GM23248 (cell line): ENCODE measurements around the gene ERC2. TPM values are rescaled to one million over a fixed set of nuclear protein-coding genes. Genes with fewer than 3 reads are reported as not detected.
"Not testable (repeated sequence)": the region's sequence is repeated elsewhere in the genome, so short reads cannot be mapped to it uniquely, and the experiment has no call there.

Experiments used
- DNase-seq: peaks from one replicate; pipeline ENCODE4 v3.0.0-alpha.2; 2015
- H2AFZ ChIP-seq: fragments of 200-600 bp; sonication (generic); 2 replicates; pipeline ENCODE4 v1.6.1; 2016; ENCODE audit warnings: antibody characterized with exemption
- H3F3A ChIP-seq: fragments of 200-600 bp; sonication (generic); 2 replicates; pipeline ENCODE4 v1.6.1; 2016; ENCODE audit warnings: mild to moderate bottlenecking, antibody characterized with exemption, mixed run types; ENCODE audit not compliant: insufficient read depth
- H3K27ac ChIP-seq: fragments of 200-600 bp; sonication (generic); 2 replicates; pipeline ENCODE4 v1.5.1; 2016; ENCODE audit warnings: mild to moderate bottlenecking
- H3K27me3 ChIP-seq: fragments of 200-600 bp; sonication (generic); replicated peaks from 2 replicates; pipeline ENCODE4 v1.6.1; 2016; ENCODE audit warnings: mild to moderate bottlenecking; ENCODE audit not compliant: insufficient read depth
- H3K36me3 ChIP-seq: fragments of 200-600 bp; sonication (generic); 2 replicates; pipeline ENCODE4 v1.6.1; 2016; ENCODE audit warnings: low read depth, mild to moderate bottlenecking
- H3K4me1 ChIP-seq: fragments of 200-600 bp; sonication (generic); 2 replicates; pipeline ENCODE4 v1.6.1; 2016; ENCODE audit warnings: mild to moderate bottlenecking; ENCODE audit not compliant: insufficient read depth
- H3K4me2 ChIP-seq: fragments of 200-600 bp; sonication (generic); one replicate; pipeline ENCODE4 v1.6.1; 2016; ENCODE audit warnings: mild to moderate bottlenecking; ENCODE audit not compliant: unreplicated experiment
- H3K4me3 ChIP-seq: fragments of 200-600 bp; sonication (generic); 2 replicates; pipeline ENCODE4 v1.5.1; 2016; ENCODE audit warnings: mild to moderate bottlenecking
- H3K79me2 ChIP-seq: fragments of 200-600 bp; sonication (generic); 2 replicates; pipeline ENCODE4 v1.6.1; 2016; ENCODE audit warnings: mild to moderate bottlenecking; ENCODE audit not compliant: insufficient read depth
- H3K9ac ChIP-seq: fragments of 200-600 bp; sonication (generic); 2 replicates; pipeline ENCODE4 v1.6.1; 2016; ENCODE audit warnings: mild to moderate bottlenecking
- H3K9me2 ChIP-seq: fragments of 200-600 bp; sonication (generic); 2 replicates; pipeline ENCODE4 v1.6.1; 2016; ENCODE audit warnings: mixed run types, mild to moderate bottlenecking, moderate library complexity; ENCODE audit not compliant: insufficient read depth
- H3K9me3 ChIP-seq: fragments of 200-600 bp; sonication (generic); one replicate; pipeline ENCODE4 v1.6.1; 2017; ENCODE audit warnings: low read depth
- H4K20me1 ChIP-seq: fragments of 200-600 bp; sonication (generic); 2 replicates; pipeline ENCODE4 v1.6.0; 2016; ENCODE audit not compliant: insufficient read depth
- EZH2 ChIP-seq: fragments of 200-600 bp; sonication (generic); IDR thresholded peaks from 2 replicates; pipeline ENCODE4 v1.6.1; 2018; ENCODE audit warnings: antibody characterized with exemption, mild to moderate bottlenecking; ENCODE audit not compliant: insufficient read depth, poor library complexity, severe bottlenecking
- EZH2phosphoT487 ChIP-seq: fragments of 200-600 bp; sonication (generic); IDR thresholded peaks from 2 replicates; pipeline ENCODE4 v1.6.1; 2018; ENCODE audit warnings: antibody characterized with exemption, moderate library complexity, mild to moderate bottlenecking, low read depth; ENCODE audit not compliant: insufficient read depth
- WGBS, 2 experiments: methylation state at CpG; one replicate each; pipeline ENCODE4 v1.1.6; 2015 to 2017; ENCODE audit warnings: low lambda C conversion rate in 2 of 2, low coverage in 1 of 2; ENCODE audit errors: missing lambda C conversion rate in 2 of 2; 5-methylcytosine and 5-hydroxymethylcytosine counted together
- in situ Hi-C: fragments of 300-500 bp; cut with MboI; formaldehyde crosslinking; loops from 2 replicates; pipeline ENCODE4 v1.15.0; 2020
- polyA plus RNA-seq: library from polyadenylated mRNA; unstranded; fragments of >200 nt; fragmentation: Nextera tagmentation; extraction: Ambion mirVana; gene quantifications from 2 replicates; pipeline ENCODE4 v1.2.1, GENCODE V29; 2016
- total RNA-seq: library from RNA; depleted of rRNA; stranded (reverse); fragments of >200 nt; shearing (Covaris generic); gene quantifications from 2 replicates; pipeline ENCODE4 v1.2.3, GENCODE V29; 2014

Gene ERC2
- total and polyA plus RNA-seq, 2 experiments from 2014 or later: not detected

- Histone ChIP-seq H3K4me1 (peaks cover 16% of the 10 kb centered on the region), H3K27ac (no peak overlapping the region), H3K4me2 (no peak overlapping the region), H4K20me1 (no peaks in the 10 kb centered on the region), H3F3A (peaks cover 9% of the 10 kb centered on the region; the same call in 1 of the 2 replicates), H3K4me3 (no peak overlapping the region), H3K79me2 (no peaks in the 10 kb centered on the region), H3K27me3 (peaks cover 4% of the 10 kb centered on the region; the same call in 1 of the 2 replicates), H2AFZ (no peak overlapping the region), H3K9ac (no peak overlapping the region), H3K9me2 (no peaks in the 10 kb centered on the region), H3K9me3 (no peaks in the 10 kb centered on the region), H3K36me3 (no peaks in the 10 kb centered on the region)
- WGBS, 2 experiments: 56 to 58% methylated on average over 4 of the region's 4 CpGs
- TF ChIP-seq EZH2phosphoT487 (no peak), EZH2 (no peak)
- DNase-seq: no peak
- in situ Hi-C loops: no loop called here
Observed at GRCh38 chr3:55505776-55506175, 962.5 kb downstream of the ERC2 start.

- H3K36me3 ChIP-seq, H3K27me3 ChIP-seq, H2AFZ ChIP-seq, H4K20me1 ChIP-seq, H3K9me3 ChIP-seq, H3K4me3 ChIP-seq, in situ Hi-C loops, H3K79me2 ChIP-seq, H3K9me2 ChIP-seq, H3K4me2 ChIP-seq, H3K9ac ChIP-seq, H3K27ac ChIP-seq: not testable (repeated sequence)
- Histone ChIP-seq H3K4me1 (peaks cover 22% of the 10 kb centered on the region), H3F3A (peaks cover 13% of the 10 kb centered on the region; the same call in 1 of the 2 replicates)
- DNase-seq: peak; percentile 44
- WGBS, 2 experiments: 69 to 73% methylated on average over 6 of the region's 6 CpGs
Observed at GRCh38 chr3:55505102-55505501, 963.2 kb downstream of the ERC2 start.

GRCh38 chr3:55501905-55502304, 966.4 kb downstream of the ERC2 start:
- H3K9me2 ChIP-seq: no peaks in the 10 kb centered on the region
- H3K27ac ChIP-seq: no peak overlapping the region
- no peak overlapping the region for H3K4me3 ChIP-seq
- no peaks in the 10 kb centered on the region for H4K20me1 ChIP-seq
- H3K36me3 ChIP-seq: no peaks in the 10 kb centered on the region
- H3K79me2 ChIP-seq: no peaks in the 10 kb centered on the region
- H3K4me2 ChIP-seq: peak overlapping the region; percentile 13
- DNase-seq: peak; percentile 42
- peaks cover 15% of the 10 kb centered on the region; the same call in 1 of the 2 replicates for H3F3A ChIP-seq
- no peak overlapping the region for H3K9ac ChIP-seq
- H2AFZ ChIP-seq: no peak overlapping the region
- 0 out of 2 replicates have a peak, but pooled peaks cover under 1% of the 10 kb centered on the region for H3K27me3 ChIP-seq
- 51 to 53% methylated on average over 3 of the region's 3 CpGs for WGBS, 2 experiments
- TF ChIP-seq EZH2phosphoT487 (no peak), EZH2 (no peak)
- in situ Hi-C loops: no loop called here
- peaks cover 23% of the 10 kb centered on the region for H3K4me1 ChIP-seq
- H3K9me3 ChIP-seq: no peaks in the 10 kb centered on the region

GRCh38 chr3:55500555-55501330, 967.5 kb downstream of the ERC2 start:
- no peaks in the 10 kb centered on the region for H3K79me2 ChIP-seq
- H3K27ac ChIP-seq: no peak overlapping the region
- no peaks in the 10 kb centered on the region for H3K27me3 ChIP-seq
- H2AFZ ChIP-seq: no peak overlapping the region
- WGBS, 2 experiments: 46 to 53% methylated on average over 5 of the region's 5 CpGs
- no peaks in the 10 kb centered on the region for H3K36me3 ChIP-seq
- H3K4me1 ChIP-seq: peaks cover 23% of the 10 kb centered on the region
- DNase-seq: peak; percentile 54
- H3K9ac ChIP-seq: no peak overlapping the region
- H3K9me2 ChIP-seq: no peaks in the 10 kb centered on the region
- H3F3A ChIP-seq: peaks cover 15% of the 10 kb centered on the region; the same call in 1 of the 2 replicates
- H3K4me3 ChIP-seq: no peak overlapping the region
- H4K20me1 ChIP-seq: no peaks in the 10 kb centered on the region
- no peaks in the 10 kb centered on the region for H3K9me3 ChIP-seq
- no peak for TF ChIP-seq EZH2phosphoT487
- no peak for TF ChIP-seq EZH2
- in situ Hi-C loops: no loop called here
- no peak overlapping the region for H3K4me2 ChIP-seq
